Measurements from ENCODE around the gene CHRM2.
"Not testable (repeated sequence)": the region's sequence is repeated elsewhere in the genome, so short reads cannot be mapped to it uniquely, and the experiment has no call there.

CHRM2 gene

DNA sequence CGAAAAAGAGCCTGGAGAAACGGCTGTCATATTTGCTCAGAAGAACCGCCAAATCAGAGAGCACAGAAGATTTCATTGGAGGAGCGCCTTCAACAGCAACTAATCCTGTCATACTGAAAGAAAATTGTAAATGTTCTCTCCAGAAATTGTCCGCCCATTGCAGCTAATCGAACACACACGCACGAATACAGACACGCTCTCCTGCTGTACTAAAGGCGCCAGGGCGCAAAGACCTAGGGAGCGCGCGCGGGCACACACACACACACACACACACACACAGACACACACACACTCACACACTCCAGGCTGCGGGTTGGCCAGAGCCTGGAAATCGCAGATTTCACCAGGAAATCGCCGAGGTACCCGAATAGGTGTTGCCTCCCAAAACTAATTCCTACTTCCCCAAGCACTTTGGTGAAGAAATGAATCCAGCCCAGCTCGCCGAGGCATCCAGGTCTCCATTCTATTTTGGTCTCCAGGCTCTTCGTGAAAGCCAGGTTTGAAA, at the start of gene CHRM2:
TSS of gene CHRM2 (plus strand) at position 157 of the 505 bp plus-strand sequence. CDS start 146,214 bp downstream, outside the sequence.
- no peak for DNase-seq (ENCODE audit: low spot score)

DNA sequence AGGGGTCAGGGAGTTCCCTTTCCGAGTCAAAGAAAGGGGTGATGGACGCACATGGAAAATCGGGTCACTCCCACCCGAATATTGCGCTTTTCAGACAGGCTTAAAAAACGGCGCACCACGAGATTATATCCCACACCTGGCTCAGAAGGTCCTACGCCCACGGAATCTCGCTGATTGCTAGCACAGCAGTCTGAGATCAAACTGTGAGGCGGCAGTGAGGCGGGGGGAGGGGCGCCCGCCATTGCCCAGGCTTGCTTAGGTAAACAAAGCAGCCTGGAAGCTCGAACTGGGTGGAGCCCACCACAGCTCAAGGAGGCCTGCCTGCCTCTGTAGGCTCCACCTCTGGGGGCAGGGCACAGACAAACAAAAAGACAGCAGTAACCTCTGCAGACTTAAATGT, 37.1 kb upstream of the CHRM2 start:
- not testable (repeated sequence) for DNase-seq (ENCODE audit: low spot score)

DNA sequence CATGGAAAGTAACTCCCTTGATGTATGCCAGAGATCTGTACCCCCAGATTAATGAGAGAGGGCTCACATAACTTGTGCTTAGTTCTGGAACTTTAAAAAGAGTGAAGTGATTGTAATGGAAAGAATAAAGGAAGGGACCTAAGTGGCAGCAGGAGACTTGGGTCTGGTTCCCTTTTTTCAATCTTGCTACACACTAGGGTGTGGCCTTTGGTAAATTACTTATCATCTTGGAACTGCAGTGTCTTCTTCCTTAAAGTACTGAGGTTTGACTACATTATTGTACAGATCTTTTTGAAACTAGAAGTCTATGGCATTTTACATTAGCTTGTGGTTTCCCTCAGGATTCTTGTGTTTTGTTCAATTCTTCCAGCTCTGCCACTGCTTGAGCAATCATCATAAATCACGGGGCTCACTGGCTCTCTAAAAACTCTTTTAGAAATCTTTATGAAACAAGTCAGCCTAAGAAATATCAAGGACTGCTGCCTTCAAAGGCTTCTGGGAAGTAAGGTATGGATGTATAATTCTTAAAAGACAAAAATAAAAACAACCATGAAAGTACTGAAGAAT, 22.5 kb upstream of the CHRM2 start:
- DNase-seq (ENCODE audit: low spot score): no peak

DNA sequence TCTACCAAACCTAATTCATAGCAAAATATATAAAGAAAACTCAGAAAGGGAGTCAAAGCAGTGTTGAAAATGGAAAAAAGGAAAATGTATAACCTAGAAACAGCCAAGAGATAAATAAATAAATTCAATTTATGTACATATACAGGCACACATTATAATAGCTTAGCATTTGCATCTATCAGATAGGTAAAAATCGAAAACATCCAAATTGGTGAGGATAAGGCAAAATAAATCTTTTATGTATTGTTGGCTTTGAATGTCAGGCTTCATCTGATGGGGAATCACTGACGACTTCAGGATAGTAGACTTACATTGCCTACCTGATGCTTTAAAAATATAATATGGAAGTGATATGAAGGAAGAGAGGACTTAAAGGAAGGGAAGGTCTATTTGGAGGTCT, 20.6 kb upstream of the CHRM2 start:
- no peak for DNase-seq (ENCODE audit: low spot score)

DNA sequence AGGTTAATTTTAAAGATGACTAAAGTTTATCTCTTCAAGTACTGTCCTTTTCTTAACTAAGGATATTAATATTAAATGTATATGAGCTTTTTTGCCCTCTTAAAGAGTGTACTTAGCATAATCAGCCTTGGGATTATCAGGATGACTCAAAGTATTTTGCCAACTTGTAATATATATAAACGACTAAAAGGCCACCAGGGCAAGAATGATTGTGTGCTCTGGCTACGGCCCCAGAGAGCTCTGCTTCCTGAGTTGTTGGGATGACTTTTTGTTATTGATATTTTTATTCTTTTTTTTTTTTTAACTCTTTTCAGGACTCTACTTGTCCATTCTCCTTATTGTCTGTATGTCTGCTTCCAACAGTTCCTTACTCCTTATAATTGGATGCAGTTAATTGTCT, 14.8 kb upstream of the CHRM2 start:
- DNase-seq (ENCODE audit: low spot score): no peak

DNA sequence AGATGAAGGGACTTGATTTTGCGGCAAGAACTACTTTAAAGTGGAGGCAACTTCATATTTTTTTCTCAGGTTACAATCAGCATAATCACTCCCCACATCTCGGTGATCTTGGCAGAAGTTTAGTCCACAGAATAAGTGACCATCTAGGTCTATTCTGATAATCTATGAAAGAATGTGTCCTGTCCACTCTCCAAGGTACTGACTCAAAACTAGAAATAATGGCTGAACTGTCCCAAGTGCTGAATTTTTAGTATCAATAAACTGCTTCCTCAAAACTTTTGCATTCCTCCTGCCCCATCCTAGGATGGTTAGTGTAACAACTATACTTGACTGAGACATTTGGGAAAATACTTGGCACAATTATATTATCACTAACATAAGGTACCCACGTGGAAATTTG, 10.9 kb upstream of the CHRM2 start:
- DNase-seq (ENCODE audit: low spot score): no peak

DNA sequence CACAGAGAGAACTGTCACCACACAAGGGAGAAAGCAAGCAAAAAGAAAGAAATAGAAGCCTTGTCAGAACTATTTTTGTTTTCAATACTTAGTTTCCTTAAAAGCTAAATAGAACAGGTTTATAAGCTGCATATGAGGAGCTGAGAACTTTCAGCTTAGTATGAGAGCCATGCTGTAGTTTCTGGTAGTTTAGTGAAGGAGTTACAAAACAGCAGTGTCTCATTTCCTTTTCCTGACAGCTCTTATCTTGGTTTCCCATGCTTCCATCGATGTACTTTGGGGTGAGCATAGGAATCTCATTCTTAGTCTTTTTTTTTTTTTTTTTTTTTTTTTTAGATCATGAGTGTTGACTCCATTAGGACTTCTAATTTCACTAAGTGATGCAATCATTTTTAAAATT, 8.6 kb upstream of the CHRM2 start:
- DNase-seq (ENCODE audit: low spot score): no peak

DNA sequence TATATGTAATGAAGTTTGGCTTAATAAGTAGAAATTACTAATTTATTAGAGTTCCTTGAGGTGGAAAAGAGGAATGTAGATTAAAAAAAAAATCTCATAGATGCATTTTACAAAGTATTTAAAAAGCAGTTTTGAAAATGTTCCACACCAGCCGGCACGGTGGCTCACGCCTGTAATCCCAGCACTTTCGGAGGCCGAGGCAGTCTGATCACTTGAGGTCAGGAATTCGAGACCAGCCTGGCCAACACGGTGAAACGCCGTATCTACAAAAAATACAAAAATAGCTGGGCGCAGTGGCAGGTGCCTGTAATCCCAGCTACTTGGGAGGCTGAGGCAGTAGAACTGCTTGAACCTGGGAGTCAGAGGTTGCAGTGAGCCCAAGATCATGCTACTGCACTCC, 3.2 kb upstream of the CHRM2 start:
- no peak for DNase-seq (ENCODE audit: low spot score)

DNA sequence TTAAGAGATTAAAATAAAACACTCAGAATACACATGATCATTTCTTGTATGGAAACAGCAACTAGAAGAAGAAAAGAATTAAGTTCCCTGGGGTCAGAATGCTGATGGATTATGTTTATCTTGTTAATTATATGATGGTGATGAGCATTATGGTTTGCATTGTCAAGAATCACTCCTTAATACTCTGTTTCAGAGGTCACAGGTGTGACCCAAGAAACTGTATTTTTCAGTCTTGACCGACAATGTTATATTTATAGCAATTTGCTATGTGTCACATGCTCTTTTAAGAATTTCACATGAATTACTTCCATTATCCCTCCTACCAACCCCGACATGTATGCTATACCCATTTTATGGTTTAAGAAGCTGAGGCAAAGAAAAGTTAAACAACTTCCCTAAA, 2.7 kb upstream of the CHRM2 start:
- DNase-seq (ENCODE audit: low spot score): no peak

DNA sequence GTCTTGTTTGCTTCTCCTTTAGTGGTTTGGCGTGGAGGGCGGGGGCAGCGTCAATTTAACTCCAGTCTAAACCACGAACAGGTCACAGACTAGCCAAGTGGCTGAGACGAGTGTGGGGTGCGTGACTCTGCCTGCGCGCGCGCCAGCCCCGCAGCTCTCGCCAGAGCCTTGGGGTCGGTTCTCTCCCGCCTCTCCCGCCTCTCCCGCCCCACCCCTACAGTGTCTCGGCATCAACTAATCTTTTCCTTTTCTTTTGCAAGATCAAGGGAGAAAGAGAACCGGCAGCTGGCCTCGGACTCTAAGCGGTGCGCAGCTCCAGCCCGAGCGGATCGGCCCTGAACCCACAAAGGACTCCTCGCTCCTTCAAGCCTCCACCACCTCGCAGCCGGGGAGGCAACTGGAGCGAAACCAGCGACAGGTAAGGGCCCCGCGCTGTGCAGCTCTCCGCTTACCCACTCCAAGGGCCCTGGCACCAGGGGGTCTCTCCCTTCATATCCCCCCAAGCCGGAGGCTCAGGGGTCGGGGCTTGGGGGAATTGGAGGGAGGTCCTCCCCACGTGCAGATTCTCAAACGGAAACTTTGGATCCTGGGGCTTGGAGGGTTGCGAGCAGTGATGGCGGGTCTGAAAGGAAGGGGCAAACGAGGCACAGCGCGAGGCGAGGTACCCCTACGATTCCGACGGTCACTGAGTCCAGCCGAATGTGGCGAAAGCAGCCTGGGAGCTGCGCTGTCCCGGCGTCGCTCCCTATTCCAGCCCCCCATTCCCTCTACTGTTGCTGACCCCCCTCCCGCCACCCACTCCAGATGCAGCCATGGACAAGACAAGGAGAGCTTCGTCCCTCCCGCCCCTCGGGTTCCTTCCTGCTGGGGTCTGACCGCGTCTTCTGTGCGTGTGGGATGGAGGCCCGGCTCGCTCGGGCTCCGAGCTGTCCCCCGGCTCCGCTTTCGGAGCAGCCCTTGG, 829 bp downstream of the CHRM2 start:
- no peak for DNase-seq (ENCODE audit: low spot score)

DNA sequence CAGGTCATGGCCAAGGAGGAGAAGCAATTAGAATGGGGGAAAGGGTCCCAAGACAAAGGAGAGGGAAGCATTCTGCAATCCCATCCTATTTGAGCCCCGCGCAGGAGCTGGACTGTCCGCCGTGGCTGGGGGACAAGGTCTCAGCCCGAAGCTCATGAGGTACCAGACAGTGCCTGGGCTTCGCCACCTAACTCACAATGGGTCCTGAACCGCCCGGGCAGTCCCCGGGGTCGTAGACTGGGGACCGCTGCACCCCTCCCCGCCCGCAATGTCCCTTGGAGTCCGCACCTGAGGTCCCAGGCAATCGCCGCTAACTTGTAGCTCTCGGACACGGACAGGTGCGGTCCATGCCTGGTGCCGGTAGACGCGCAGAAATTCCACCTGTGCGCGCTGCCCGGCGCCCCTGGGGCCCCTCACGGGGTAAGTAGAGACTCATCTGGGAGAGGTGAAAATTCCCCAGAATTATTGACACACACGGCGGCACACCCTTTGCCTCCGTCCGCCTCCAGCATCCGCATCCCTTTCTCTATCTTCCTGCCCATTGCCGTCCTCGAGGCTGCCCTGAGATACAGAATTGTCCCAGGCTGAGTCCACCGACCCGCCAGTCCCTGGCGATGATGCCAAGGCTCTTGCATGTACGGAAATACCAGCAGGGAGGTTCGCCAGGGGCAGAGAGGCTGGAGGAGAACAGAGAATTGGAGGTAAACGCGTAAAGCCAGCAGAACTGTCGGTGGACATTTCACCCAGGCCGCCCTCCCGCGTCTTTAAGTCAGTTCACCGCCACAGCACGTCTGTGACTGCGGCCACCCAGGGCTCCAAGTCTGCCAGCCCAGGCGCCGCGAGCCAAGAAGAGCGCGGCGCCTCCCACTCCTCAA, 1.8 kb downstream of the CHRM2 start:
- DNase-seq (ENCODE audit: low spot score): no peak

DNA sequence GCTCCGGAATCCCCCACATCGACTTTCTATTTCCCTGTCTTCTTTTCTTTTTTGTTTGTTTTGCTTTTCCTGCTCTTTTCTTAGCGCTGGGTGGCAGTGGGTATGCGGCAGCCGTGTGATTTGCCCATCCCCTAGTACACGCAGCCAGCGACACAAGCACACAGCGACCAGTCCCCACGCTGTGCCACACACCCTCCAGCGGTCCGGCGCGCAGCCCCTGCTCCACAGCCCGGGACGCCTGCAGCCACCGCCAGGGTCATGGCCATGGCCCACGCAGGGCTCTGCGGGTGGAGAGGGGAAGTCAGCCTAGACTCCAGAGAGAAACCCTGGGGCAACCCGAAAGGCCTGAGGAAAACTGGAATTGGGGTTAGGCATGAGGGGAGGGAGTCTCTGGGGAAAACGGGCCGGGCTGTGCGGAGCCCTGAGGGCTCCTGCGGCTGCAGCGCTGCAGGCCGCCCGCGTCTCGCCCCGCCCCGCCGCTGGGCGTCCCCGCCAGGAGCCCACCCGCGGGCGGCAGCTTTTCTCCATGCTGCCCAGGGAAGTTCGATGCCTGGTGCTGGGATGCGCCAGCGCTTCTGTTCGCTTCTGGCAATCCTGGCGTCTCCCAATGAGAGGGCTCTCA, 2.5 kb downstream of the CHRM2 start:
- DNase-seq (ENCODE audit: low spot score): no peak

DNA sequence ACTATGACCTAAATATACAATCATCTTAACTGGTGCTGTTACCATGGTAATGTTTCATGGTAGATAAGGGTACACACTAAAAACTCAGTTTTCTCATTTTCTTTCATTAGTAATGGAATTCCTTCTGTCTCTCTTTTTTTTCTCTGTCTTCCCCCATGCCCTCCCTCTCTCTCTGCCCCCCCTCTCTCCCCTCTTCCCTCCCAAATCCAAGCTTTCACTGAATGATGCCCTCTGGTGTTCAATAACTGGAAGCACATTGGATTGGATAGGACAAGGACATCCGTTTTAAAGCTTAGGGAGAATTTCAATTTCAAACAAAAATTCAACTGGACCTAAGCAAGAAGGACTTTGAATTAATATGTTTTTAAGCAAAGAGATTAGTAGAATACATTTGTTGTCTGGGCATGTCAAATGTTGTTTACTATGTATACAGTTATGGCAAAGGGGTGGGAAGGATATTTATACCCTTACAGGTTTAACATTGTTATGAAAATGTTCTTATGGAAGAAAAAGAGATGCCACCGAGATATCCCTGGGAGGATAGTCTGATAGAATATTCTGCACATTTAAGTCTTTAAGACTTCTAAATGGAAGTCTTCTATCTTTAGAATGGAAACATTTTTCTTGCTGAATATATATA, 6.1 kb downstream of the CHRM2 start:
- no peak for DNase-seq (ENCODE audit: low spot score)

DNA sequence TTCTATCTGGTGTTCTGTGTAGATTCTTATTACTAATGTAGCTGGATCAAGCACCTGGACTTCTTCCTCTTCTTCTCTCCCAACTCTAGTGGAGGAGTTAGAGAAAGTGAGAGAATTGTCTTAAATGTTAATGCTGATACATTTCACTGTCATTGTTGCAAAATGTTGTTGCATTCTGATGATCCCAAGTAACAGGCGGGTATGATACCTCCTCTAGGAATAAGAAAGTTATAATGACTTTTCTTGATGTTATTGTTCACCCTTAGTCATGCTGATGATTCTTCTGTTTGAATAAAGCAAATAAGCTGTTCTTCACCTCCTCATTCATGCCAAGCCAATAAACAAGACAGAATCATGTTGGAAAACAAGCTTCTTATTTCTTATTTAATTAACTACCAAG, 9.1 kb downstream of the CHRM2 start:
- DNase-seq (ENCODE audit: low spot score): no peak

DNA sequence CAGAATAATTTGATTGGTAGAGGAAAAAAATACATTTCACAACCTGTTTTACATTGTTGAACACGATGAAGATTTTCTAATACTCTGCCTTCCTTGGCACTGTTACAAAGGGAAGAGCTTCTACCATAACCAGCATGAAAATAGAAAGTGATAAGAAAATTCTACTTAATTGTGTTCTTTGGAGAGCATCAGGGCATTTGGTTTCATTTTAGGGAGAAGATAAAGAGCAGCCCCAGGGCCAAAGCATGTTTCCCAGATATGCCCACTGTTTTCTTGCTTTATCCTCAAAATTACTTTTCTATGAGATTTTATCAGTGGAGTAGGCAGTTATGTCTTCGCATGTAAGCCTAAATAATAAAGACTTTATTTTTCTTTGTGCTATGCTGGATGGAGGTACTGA, 9.5 kb downstream of the CHRM2 start:
- DNase-seq (ENCODE audit: low spot score): no peak

DNA sequence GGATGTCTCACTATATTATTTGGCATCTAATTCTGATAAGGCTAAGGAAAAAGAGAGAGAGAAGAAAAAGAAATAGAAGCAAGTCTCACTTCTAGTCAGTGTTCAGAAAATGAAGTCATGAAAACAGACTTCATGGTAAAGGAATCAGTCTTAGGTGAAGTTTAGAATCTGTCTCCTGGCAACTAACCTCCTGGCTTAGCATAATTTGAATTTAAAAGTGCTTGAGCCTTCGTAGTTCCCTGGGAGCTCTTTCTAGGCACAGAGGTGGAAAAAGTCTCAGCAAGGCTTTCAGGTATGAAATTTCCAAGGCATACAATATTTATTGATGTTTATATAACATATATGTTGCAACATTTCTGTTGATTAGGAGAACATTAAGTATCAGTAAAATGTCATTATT, 10.4 kb downstream of the CHRM2 start:
- DNase-seq (ENCODE audit: low spot score): no peak

DNA sequence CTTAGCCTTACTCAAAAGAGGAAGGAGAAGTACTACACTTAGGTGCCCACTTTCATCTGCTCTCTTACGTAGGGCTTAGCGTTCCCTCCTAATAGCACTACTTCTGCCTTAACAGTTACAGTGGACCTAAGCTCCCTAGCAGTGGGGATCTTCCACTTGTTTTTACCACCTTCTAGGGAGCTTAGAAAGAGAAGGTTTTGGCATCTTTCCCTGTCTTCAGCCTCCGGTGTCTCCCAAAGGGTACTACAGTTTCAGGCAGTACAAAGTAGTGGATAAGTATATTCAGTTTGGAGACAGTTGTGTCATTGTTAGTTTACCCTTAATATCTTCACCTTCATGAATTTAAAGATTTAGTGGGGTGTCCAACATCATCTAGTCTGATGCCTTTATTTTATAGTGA, 14.6 kb downstream of the CHRM2 start:
- DNase-seq (ENCODE audit: low spot score): no peak

DNA sequence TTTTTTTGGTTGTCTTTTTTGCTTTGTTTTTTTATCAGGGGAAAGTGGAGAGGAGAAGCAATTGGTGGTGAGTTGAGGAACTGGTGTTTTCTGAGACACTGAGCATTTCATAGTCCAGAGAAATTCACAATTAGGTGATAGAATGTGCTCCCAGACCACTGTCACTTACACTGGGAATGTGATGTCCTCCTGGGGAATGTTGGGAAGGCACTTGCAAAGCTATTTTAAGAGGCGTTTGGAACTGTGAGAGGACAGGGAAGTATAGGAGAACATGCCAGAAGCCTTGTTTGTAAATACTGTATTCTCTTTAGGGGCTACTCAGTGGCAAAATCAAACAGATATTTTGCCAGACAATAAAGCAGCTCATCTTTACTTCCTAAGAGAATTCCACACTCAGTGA, 16.0 kb downstream of the CHRM2 start:
- no peak for DNase-seq (ENCODE audit: low spot score)

DNA sequence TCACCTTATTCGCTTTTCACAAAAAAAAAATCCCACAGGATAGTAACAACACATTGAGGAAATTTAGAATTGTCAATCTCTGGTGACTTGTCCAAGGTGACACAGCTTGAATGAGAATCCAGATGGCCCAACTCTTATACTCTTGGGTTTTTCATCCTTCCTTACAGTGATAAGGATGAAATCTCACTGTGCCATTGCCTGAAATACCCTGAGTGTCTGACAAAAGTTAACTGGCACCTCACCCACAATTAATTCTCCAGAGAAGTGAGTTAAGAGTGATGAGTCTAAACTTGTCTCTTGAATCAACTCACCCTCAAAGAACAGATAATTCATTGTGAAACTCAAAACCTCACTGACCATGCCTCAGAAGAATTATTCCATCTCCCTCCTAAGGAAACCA, 18.9 kb downstream of the CHRM2 start:
- DNase-seq (ENCODE audit: low spot score): no peak

DNA sequence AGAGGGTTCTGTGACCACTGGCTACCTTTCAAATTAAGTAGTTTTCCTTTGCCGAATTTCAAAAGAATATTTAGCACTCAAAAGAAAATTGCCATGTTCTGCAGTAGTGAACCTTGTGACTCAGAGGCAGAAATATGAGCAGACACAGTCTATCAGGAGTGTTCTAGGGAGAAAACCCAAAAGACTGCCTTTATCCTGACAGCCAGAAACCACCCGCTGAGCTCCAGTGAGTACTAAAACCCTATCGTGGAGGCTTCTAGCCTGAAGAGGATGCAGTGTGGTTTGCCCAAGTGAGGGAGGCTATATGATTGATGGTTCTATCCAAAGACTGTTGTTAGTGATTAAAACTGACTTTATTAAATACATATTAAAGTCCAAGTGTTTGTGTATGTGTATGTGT, 21.9 kb downstream of the CHRM2 start:
- DNase-seq (ENCODE audit: low spot score): no peak

DNA sequence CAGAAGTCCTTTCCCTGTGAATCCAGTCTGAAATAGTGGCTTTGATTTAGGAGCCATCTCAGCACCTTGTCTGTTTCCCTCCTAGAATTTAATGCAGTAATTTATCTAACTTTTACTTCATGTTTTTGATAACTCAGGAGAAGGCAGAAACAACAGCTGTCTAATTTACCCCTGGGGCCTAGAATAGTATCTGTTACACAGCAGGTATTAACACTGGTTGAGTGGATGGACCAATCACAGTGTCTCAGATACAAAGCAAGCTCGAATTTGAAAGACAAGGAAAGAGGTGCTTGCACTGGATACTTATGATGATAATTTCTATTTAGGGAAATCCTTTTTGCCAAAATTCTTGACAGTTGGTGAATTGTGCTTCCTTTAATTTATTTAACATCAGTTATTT, 23.4 kb downstream of the CHRM2 start:
- DNase-seq (ENCODE audit: low spot score): no peak

DNA sequence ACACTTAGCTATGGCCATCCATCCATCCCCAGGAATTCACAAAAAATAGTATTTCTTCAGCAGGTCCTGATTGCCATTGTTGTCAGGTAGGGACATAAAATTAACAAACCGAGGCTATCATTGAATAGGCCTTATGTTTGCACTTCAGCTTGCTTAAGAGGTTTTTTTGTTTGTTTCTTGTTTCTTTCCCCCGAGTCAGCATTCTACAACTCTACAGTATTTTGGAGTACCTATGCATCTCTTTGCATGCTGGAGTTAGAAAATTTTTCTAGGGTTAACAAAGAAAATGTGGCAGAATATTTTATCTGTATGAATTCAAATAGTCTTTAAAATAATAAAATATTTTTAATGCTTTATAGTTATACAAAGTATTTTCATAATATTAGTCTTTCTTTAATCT, 26.3 kb downstream of the CHRM2 start:
- no peak for DNase-seq (ENCODE audit: low spot score)

Measured in LoVo (cell line).